Activated T-cell treated with anti-CD3 and anti-CD28 coated beads for 1 hour (primary cell): ENCODE results near the gene MAPKAPK3.

ENCODE experiments used
- DNase-seq: peaks from one replicate; pipeline ENCODE4 v3.0.0-alpha.2; 2020; ENCODE audit warnings: low read depth

Gene MAPKAPK3

GRCh38 chr3:50609071-50609762, 7.7 kb upstream of the MAPKAPK3 start:
- no peak for DNase-seq

DNA sequence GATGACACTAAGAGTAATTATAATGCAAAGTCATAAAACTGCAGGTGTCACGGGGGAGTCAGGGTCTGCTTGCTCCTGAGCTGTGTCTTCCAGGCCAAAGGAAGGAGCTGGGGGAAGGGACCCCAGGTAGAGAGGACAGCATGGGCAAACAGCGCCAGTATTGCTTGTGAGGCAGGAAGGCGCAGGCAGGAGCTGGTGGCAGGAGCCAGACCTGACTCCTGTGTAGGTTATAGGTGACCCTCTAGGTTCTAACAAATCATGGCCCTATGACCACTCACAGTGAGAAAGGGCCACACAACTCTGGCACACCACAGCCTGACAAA, 7.2 kb upstream of the MAPKAPK3 start:
- no peak for DNase-seq

- no peak for DNase-seq
Observed at GRCh38 chr3:50610181-50610971, 6.6 kb upstream of the MAPKAPK3 start.

DNA sequence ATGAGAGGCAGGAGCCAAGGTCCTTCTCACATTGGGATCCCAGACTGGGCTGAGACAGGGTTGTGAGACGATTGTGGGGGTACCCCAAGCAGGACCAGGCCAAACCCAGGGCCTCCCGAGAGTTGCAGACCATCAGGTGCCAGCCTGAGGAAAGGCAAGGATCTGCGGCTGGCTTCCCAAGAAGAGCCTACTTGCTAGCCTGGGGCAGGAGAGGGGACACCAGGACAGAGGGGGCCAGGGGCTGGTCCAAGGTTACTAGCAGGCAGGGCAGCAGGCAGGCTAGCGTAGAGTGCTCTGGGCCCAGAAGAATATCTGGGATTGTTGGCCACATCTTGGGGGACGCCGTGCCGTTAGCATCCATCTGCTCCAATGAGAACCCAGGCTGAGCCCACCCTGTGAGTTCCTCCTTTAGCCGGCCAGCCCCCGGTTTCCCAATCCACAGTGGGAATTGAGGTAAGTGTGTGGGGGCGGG, 5.9 kb upstream of the MAPKAPK3 start:
- DNase-seq, result no peak

DNA sequence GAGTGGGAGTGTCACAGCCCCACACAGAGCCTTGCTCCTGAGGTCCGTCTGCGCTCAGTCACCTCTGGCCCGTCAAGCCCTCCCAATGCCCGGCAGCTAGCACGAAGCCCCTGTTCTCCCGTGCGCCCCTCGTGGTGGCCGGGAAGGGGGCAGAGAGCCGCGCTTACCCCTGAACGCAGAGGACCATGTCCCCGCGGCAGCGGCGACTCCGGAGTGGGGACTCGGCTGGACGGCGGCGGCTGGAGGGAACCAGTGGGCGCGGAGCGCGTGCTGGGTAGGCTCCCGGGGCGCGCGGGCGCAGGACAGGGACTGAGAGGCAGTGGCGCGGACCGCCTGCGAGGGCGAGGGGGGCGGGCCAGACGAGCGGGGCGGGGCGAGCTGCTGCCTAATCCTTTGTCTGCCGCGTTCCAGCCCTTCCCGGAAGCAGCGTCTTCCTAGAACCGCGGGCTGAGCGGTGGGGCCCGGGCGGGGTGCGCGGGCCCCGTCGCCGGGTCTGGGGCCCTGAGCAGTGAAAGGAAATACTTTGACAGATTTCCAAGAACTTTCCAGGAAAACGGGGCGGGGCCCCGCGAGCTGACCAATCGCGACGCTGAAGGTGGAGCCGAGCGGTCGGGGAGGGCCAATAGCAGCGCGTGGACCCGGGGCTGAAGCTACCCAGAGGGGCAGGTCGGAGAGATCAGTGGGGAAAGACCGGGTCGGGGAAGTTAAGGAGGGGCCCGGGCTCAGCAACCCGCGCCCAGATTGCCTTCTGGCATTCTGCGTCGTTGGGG, 5.3 kb upstream of the MAPKAPK3 start, which contains the start of gene CISH:
Gene CISH (minus strand): TSS at position 311 of the 770 bp plus-strand sequence. CDS start 124 bp downstream, at position 187.
- DNase-seq, result peak; percentile 82

GRCh38 chr3:50612234-50612882, 4.6 kb upstream of the MAPKAPK3 start:
- no peak for DNase-seq

DNA sequence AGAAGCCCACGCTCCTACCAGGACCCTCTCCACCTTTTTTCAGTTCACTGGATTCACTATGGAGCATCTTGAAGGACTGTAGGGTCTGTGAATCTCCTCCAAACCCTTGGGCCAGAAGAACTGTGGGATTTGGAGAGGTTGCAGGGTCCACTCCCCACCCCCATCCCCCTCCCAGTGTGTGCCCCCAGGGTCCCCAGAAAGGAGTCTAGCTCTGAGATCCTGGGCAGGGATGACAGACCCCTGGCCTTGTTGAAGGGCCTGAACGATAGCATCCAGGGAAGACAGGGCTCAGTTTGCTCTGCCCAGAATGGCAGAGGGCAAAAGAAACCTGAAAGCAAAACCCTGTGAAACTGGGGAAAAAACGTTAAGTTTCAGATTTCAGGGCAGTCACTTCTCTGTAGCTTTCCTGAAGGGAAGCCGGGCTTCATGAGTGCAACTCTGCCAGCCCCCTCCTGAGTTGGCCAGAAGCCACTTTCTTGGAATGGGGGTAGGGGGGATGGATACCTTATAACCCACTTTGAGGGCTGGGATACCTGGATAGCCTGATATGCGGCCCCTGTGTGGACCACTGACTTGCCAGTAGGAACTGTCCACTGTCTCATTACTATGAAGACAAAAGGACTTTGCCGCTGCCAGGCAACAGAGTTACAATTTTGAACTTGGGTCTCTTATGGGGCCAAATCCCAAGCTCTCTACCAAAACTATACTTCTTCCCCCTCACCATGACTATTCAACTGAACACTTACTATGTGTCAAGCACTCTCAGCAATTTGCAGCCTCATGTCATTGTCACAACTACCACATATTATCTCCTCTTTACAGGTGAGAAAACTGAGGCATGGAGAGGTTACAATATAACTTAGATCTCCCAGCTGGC, 3.7 kb upstream of the MAPKAPK3 start:
- DNase-seq, result no peak

GRCh38 chr3:50615190-50615589, 1.8 kb upstream of the MAPKAPK3 start:
- no peak for DNase-seq

DNA sequence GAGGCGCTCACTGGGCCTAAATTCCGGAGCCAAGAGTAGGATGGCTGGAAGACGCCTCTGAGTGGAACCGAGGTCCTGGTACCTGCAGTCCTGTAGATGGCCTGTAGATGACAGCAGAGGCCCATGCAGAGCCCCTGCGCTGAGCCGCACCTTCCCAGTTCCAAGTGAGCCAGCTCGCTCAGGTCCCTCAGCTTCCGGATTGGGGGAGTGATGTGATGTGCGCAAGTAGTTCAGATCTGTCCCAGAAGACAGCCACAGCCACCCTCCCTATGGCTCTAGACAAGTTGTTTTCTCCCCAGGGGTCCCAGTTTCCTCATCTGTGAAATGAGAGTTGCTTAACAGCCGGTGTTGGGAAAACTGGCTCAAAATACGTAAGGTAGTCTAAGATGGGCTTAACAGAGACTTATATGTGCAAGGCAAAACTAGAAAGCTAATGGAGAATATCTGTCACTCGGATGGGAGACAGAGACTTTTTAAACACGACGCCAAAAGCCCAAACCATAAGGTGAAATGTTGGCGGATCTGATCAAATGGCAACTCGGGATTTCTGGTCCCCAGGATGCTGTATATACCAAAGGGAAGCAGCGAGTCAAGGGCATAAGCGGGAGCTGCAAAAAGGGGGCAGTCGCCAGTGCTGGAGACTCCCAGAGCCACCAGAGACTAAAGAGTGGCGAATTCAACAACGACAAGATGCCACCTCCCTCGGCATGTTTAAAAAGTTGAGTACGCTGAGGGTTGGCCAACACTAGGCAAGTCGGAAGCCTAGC, 765 bp upstream of the MAPKAPK3 start:
- DNase-seq, result peak; percentile 70

- DNase-seq, result peak; percentile 90
Observed at GRCh38 chr3:50616770-50617095, 218 bp upstream of the MAPKAPK3 start.

- DNase-seq, result no peak
Observed at GRCh38 chr3:50617911-50618481, 1.0 kb downstream of the MAPKAPK3 start.

- DNase-seq, result no peak
Observed at GRCh38 chr3:50620420-50620819, 3.5 kb downstream of the MAPKAPK3 start.

- DNase-seq, result no peak
Observed at GRCh38 chr3:50620820-50621219, 3.9 kb downstream of the MAPKAPK3 start.

- DNase-seq, result no peak
Observed at GRCh38 chr3:50622881-50623280, 5.9 kb downstream of the MAPKAPK3 start.

- DNase-seq, result no peak
Observed at GRCh38 chr3:50623840-50624474, 7.0 kb downstream of the MAPKAPK3 start.

DNA sequence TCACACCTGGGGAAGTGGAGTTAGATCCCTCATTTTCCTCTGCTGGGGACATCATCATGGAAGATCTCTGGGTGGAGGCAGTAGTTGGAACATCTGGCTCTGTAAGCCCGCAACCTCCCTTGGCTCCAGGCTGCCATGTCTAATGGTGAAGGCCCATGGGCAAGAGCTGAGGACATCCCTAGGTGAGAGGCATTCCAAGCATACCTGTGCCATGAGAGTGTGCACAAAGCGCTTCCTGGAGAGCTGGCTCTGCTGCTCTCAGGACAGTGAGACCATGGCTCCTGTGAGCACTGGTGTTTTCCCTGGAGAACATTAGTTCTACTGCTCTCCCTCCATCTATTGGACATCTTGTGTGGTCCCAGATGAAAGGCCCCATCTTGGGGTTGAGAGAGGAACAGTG, 7.7 kb downstream of the MAPKAPK3 start:
- no peak for DNase-seq

- no peak for DNase-seq
Observed at GRCh38 chr3:50625231-50626182, 8.6 kb downstream of the MAPKAPK3 start.

- no peak for DNase-seq
Observed at GRCh38 chr3:50626401-50626800, 9.4 kb downstream of the MAPKAPK3 start.
